ENCODE data around the gene SPINT3. TPM values are rescaled to one million over a fixed set of nuclear protein-coding genes. Genes with fewer than 3 reads are reported as not detected.
A peak's percentile ranks its signal among the peaks of the same experiment; 100 is the strongest.

Gene SPINT3
- polyA plus RNA-seq, 2 of the 4 experiments (the other 2 are of a cell fraction), result not detected

DNA sequence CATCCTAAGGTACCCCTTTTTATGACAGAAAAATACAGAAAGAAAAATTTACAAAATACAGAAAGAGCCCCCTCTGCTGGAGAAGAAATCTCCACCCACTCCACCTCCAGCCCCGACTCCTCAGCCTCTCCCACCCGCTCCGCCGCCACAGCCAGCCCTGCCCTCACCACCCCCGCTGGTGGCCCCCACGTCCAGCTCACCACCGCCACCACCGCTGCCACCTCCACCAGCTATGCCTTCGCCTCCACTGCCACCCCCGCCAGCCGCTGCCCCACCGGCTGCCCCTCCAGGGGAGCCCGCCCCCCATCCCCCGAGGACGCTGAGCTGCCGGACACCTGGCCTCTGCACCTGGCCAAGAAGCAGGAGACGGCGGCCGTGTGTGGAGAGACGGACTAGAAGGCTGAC is 28.2 kb downstream of the SPINT3 start:
- Histone ChIP-seq H3K4me2 (no peak overlapping the region), H3K9me3 (no peaks in the 10 kb centered on the region), H3K4me1 (no peaks in the 10 kb centered on the region), H3K4me3 (no peak overlapping the region), H3K27ac (no peak overlapping the region)
- TF ChIP-seq, protein P1, sequence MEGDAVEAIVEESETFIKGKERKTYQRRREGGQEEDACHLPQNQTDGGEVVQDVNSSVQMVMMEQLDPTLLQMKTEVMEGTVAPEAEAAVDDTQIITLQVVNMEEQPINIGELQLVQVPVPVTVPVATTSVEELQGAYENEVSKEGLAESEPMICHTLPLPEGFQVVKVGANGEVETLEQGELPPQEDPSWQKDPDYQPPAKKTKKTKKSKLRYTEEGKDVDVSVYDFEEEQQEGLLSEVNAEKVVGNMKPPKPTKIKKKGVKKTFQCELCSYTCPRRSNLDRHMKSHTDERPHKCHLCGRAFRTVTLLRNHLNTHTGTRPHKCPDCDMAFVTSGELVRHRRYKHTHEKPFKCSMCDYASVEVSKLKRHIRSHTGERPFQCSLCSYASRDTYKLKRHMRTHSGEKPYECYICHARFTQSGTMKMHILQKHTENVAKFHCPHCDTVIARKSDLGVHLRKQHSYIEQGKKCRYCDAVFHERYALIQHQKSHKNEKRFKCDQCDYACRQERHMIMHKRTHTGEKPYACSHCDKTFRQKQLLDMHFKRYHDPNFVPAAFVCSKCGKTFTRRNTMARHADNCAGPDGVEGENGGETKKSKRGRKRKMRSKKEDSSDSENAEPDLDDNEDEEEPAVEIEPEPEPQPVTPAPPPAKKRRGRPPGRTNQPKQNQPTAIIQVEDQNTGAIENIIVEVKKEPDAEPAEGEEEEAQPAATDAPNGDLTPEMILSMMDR (IDR thresholded peaks at IDR 0.05), result 0 out of 3 replicates have a peak, but pooled peaks have one; percentile 9
- TF ChIP-seq, protein P2, sequence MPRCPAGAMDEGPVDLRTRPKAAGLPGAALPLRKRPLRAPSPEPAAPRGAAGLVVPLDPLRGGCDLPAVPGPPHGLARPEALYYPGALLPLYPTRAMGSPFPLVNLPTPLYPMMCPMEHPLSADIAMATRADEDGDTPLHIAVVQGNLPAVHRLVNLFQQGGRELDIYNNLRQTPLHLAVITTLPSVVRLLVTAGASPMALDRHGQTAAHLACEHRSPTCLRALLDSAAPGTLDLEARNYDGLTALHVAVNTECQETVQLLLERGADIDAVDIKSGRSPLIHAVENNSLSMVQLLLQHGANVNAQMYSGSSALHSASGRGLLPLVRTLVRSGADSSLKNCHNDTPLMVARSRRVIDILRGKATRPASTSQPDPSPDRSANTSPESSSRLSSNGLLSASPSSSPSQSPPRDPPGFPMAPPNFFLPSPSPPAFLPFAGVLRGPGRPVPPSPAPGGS (IDR thresholded peaks at IDR 0.05), result no peak
- POLR2A ChIA-PET, result no interaction called here
- DNase-seq (ENCODE audit: low read depth in 1 of 2, low spot score in 1 of 2), result peak in 1 of 2 experiments; percentile 20
- WGBS (ENCODE audit: missing lambda C conversion rate), result 39% methylated on average over 8 of the region's 20 CpGs
- CTCF ChIA-PET, result interaction anchor here (2.4 kb wide), 1 partner anchor 125 kb away, joined by 10 read pairs; the partner anchor contains the start of gene SYS1
- no peak for FAIRE-seq
- ATAC-seq, result peak; percentile 50 to 68; a peak in 4 of 6 replicates

DNA sequence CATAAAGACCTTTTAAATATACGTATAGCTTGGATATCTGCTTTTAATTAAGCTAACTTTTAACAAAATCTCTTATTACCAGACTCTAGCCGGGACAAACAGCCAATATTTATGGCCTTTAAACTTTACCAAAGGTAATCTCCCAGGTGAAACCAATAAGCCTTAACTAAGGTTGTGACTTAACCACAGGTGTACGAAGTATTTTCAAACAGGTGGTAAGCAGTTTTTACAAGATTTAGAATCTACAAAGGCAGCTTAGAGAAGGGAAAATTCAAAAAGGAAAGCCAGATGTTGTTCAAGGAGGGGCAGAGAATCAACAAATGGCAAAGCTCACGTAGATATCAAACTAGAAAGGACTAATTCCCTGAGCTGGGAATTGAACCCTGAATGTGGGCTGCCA is 30.0 kb downstream of the SPINT3 start:
- TF ChIP-seq RARB (CRISPR knock-in tag; IDR thresholded peaks at IDR 0.05) (no peak), EHF (CRISPR knock-in tag; IDR thresholded peaks at IDR 0.05) (no peak), PHF8 (IDR thresholded peaks at IDR 0.05; ENCODE audit: borderline replicate concordance, low read depth) (no peak), FOSB (CRISPR knock-in tag; IDR thresholded peaks at IDR 0.05) (no peak), MYC (IDR thresholded peaks at IDR 0.05; ENCODE audit: borderline replicate concordance, low read length) (no peak), EHMT2 (IDR thresholded peaks at IDR 0.05; ENCODE audit: low read depth) (no peak), CHD2 (IDR thresholded peaks at IDR 0.05; ENCODE audit: low read length, partially characterized antibody) (no peak), CEBPB (IDR thresholded peaks at IDR 0.05) (no peak), TFCP2L1 (CRISPR knock-in tag; IDR thresholded peaks at IDR 0.05) (no peak), FOSL2 (IDR thresholded peaks at IDR 0.05) (no peak), FOSL2 (CRISPR knock-in tag; IDR thresholded peaks at IDR 0.05) (no peak), ESRRA (IDR thresholded peaks at IDR 0.05; ENCODE audit: borderline replicate concordance, low read length) (no peak), CBX2 (IDR thresholded peaks at IDR 0.05; ENCODE audit: borderline replicate concordance, low read depth) (no peak), JUNB (IDR thresholded peaks at IDR 0.05) (no peak), RAD21 (conservative IDR thresholded peaks at IDR 0.05 in 1 of 2, IDR thresholded peaks at IDR 0.05 in 1 of 2) (no peak)
- TF ChIP-seq, protein P3, sequence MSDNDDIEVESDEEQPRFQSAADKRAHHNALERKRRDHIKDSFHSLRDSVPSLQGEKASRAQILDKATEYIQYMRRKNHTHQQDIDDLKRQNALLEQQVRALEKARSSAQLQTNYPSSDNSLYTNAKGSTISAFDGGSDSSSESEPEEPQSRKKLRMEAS (IDR thresholded peaks at IDR 0.05), result no peak
- TF ChIP-seq, protein P4, sequence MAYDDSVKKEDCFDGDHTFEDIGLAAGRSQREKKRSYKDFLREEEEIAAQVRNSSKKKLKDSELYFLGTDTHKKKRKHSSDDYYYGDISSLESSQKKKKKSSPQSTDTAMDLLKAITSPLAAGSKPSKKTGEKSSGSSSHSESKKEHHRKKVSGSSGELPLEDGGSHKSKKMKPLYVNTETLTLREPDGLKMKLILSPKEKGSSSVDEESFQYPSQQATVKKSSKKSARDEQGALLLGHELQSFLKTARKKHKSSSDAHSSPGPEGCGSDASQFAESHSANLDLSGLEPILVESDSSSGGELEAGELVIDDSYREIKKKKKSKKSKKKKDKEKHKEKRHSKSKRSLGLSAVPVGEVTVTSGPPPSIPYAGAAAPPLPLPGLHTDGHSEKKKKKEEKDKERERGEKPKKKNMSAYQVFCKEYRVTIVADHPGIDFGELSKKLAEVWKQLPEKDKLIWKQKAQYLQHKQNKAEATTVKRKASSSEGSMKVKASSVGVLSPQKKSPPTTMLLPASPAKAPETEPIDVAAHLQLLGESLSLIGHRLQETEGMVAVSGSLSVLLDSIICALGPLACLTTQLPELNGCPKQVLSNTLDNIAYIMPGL (CRISPR knock-in tag; IDR thresholded peaks at IDR 0.05; ENCODE audit: borderline replicate concordance), result no peak
- TF ChIP-seq, protein P5, sequence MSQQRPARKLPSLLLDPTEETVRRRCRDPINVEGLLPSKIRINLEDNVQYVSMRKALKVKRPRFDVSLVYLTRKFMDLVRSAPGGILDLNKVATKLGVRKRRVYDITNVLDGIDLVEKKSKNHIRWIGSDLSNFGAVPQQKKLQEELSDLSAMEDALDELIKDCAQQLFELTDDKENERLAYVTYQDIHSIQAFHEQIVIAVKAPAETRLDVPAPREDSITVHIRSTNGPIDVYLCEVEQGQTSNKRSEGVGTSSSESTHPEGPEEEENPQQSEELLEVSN (IDR thresholded peaks at IDR 0.05; ENCODE audit: borderline replicate concordance, low read depth), result no peak
- TF ChIP-seq, protein P6, sequence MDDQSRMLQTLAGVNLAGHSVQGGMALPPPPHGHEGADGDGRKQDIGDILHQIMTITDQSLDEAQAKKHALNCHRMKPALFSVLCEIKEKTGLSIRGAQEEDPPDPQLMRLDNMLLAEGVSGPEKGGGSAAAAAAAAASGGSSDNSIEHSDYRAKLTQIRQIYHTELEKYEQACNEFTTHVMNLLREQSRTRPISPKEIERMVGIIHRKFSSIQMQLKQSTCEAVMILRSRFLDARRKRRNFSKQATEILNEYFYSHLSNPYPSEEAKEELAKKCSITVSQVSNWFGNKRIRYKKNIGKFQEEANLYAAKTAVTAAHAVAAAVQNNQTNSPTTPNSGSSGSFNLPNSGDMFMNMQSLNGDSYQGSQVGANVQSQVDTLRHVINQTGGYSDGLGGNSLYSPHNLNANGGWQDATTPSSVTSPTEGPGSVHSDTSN (IDR thresholded peaks at IDR 0.05), result no peak
- TF ChIP-seq, protein P2 (IDR thresholded peaks at IDR 0.05), result no peak
- TF ChIP-seq, protein P7, sequence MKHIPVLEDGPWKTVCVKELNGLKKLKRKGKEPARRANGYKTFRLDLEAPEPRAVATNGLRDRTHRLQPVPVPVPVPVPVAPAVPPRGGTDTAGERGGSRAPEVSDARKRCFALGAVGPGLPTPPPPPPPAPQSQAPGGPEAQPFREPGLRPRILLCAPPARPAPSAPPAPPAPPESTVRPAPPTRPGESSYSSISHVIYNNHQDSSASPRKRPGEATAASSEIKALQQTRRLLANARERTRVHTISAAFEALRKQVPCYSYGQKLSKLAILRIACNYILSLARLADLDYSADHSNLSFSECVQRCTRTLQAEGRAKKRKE (CRISPR knock-in tag; IDR thresholded peaks at IDR 0.05; ENCODE audit: low read depth), result no peak
- Histone ChIP-seq H3K4me2 (no peak overlapping the region), H3K4me3 (no peak overlapping the region), H3K27ac (no peak overlapping the region), H3K4me1 (no peaks in the 10 kb centered on the region), H3K9me3 (no peaks in the 10 kb centered on the region)
- ATAC-seq (no peak), DNase-seq (ENCODE audit: low read depth in 1 of 2, low spot score in 1 of 2) (no peak), FAIRE-seq (no peak)
- 21% methylated on average over 4 of the region's 4 CpGs for WGBS (ENCODE audit: missing lambda C conversion rate)
- POLR2A ChIA-PET, result no interaction called here
- CTCF ChIA-PET, result interaction anchor here (0.7 to 2.4 kb wide), 9 partner anchors 17 to 374 kb away, joined by 3 to 10 read pairs (median 5); partner anchors contain the start of gene SYS1

Data from A549 (cell line).